Measurements from ENCODE around the gene PPA2. TPM values are rescaled to one million over a fixed set of nuclear protein-coding genes. Genes with fewer than 3 reads are reported as not detected.

The PPA2 gene
- total RNA-seq, 2 donors from 2014 or later, result 59.3 to 68.1 TPM

DNA sequence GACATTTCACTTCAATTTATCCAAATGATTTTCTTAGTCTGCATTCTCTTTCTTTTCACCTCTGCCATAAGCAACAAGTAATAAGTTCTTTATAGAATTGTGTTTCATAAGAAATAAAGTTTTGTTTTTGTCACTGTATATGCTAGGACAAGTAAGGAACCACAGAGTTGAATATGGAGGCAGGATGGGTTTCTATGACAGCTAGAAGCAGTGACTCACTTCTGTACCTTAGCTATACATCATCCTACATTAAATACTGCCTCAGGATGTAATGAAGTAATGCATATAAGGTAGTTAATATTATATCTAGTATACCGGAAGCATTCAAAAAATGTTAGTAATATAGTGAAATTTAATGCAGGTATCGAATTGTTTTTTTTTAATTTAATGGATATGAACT is 128.0 kb downstream of the PPA2 start:
- Mint-ChIP-seq H3K4me3 (no peak overlapping the region), H3K27ac (no peak overlapping the region), H3K4me1 (no peaks in the 10 kb centered on the region), H3K9me3 (no peaks in the 10 kb centered on the region), H3K36me3 (ENCODE audit: low read depth) (no peaks in the 10 kb centered on the region), H3K27me3 (no peaks in the 10 kb centered on the region)
- ATAC-seq (replicated peaks), result peak; percentile 55

DNA sequence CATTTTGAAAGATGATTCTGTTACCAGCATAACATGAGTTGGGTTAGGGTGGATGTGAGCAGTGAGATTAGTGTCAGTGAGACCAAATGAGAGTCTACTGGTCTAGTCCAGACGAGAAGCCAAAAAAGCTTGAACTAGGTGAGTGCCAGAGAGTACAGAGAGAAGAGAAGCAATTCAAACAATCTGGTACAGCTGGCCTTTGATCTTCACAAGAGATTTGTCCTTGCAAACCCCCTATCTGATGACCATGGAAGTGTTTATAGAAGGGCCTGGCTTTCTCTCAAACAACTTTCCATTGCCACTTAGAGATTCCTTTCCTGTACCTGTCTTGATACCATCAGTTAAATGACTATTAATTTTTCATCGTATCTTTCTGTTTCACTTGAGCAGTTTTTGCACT is 128.5 kb downstream of the PPA2 start:
- ATAC-seq (replicated peaks), result no peak
- H3K27ac Mint-ChIP-seq, result no peak overlapping the region
- H3K4me1 Mint-ChIP-seq, result no peaks in the 10 kb centered on the region
- H3K4me3 Mint-ChIP-seq, result no peak overlapping the region
- no peaks in the 10 kb centered on the region for H3K27me3 Mint-ChIP-seq
- H3K36me3 Mint-ChIP-seq (ENCODE audit: low read depth), result no peaks in the 10 kb centered on the region
- no peaks in the 10 kb centered on the region for H3K9me3 Mint-ChIP-seq

DNA sequence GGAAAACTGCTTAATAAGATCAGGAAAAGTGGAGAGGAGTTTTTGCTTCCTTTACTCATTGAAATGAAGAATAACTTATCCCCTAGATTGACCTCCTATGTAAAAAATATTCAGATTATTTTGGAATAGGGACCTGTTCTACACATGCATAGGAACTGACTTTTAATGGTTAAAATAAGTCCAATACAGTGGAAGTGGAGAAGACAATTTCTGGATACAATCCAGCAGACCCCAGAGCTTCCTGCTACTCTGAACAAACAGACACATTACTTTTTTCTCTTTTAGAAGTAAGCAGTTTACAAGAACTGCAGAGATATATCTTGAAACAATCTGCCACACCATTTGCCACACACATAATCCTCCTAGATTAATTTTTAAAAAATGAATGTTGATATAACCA is 129.7 kb downstream of the PPA2 start:
- Mint-ChIP-seq H3K4me1 (no peaks in the 10 kb centered on the region), H3K36me3 (ENCODE audit: low read depth) (no peaks in the 10 kb centered on the region), H3K9me3 (no peaks in the 10 kb centered on the region), H3K27ac (no peak overlapping the region), H3K4me3 (no peak overlapping the region), H3K27me3 (no peaks in the 10 kb centered on the region)
- no peak for ATAC-seq (replicated peaks)

DNA sequence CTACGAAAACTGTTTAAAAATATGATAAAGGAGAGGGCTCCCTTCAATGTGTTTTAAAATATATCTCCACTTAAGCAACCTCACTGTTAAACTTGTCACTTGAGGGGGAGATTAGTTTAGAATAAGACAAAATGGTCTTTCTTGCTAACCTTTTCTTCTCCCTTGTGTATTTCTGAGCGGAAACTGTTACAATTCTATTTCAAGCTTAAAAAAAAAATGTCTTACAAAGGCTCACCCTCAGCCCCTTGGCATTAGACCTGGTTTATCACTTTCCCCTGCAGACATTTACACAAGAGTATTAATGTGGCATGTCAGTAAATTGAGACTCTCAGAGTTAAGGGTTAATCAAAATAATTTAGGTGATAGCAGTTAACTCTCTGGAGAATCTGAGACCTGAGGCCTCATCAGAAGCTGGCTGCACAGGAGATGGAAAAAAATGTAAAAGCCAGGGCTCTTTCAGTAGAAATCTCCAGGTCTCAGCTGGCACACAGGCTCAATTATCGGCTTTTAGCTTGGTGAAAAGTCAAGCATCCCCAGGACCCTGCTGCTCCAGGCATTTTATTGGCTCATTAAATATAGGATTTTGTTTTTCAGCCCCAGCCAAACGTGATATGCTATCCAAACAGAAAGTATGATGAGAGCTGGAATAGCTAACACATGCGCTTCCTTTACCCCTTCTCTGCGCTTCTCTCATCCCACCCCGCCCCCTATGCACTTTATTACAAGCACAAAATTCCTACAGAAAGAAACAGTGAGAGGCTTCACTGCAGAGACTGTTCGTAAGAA is 130.5 kb downstream of the PPA2 start:
- ATAC-seq (replicated peaks), result no peak
- no peak overlapping the region for H3K27ac Mint-ChIP-seq
- H3K36me3 Mint-ChIP-seq (ENCODE audit: low read depth), result no peaks in the 10 kb centered on the region
- no peaks in the 10 kb centered on the region for H3K4me1 Mint-ChIP-seq
- no peaks in the 10 kb centered on the region for H3K9me3 Mint-ChIP-seq
- no peak overlapping the region for H3K4me3 Mint-ChIP-seq
- no peaks in the 10 kb centered on the region for H3K27me3 Mint-ChIP-seq

DNA sequence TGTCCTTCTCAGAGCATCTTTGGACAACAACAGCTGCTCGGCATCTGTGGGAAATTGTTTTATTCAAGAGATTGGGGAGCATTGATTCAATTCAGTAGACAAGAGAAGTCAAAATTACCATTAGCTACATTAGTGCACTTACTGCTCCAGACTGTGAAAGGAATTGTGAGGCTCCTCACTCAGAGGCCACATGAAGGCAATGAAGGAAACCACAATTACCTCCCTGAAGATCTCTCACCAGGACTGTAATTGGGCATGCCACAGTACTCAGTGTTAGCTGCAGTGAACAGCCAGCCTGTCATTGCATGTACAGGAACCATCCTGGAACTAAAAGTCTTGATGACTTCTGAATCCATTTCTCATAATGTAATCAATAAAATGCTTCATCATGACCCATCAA is 144.8 kb downstream of the PPA2 start:
- no peaks in the 10 kb centered on the region for H3K9me3 Mint-ChIP-seq
- H3K4me1 Mint-ChIP-seq, result peaks cover 16% of the 10 kb centered on the region
- no peaks in the 10 kb centered on the region for H3K36me3 Mint-ChIP-seq (ENCODE audit: low read depth)
- peak overlapping the region; percentile 44 for H3K27ac Mint-ChIP-seq
- no peaks in the 10 kb centered on the region for H3K27me3 Mint-ChIP-seq
- H3K4me3 Mint-ChIP-seq, result peak overlapping the region; percentile 4
- ATAC-seq (replicated peaks), result peak; percentile 36

DNA sequence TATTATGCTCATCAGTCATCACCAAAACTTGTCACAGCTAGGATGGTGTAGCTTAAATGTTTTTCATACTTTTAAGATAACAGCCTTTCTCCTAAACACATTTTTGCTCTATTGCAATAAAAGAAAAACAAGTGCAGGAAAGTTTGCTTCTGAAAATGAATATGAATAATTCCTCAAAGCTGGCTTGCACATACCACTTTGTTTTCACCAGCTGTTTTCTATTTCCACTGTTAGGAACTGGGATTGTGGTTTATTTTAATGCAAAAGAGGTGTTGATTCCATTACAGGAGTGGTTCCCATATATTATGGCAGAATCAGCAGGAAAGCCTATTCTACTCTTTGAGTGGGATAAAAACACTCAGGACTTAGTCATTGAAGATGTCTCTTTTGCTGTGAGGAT is 145.9 kb downstream of the PPA2 start:
- ATAC-seq (replicated peaks), result no peak
- Mint-ChIP-seq H3K27me3 (no peaks in the 10 kb centered on the region), H3K27ac (peak overlapping the region; percentile 41), H3K4me3 (peak overlapping the region; percentile 15), H3K4me1 (peaks cover 16% of the 10 kb centered on the region), H3K9me3 (no peaks in the 10 kb centered on the region), H3K36me3 (ENCODE audit: low read depth) (no peaks in the 10 kb centered on the region)

DNA sequence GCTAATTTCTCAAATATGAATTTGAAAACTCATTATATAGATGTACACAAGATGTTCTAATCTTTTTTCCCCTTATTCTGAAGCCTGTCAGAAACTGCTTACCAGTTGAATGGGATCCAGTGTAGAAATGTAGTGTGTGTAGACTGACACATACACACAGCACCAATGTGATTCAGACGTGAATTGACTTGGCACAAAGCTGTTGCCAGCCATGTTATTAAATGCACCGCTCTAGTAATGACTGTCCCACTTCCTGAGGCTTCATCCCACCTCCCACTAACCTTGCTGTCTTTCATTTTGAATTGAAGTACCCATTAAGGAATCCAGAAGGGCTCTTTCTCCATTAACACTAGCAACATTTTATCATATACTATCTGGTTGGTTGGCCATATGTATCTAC is 146.6 kb downstream of the PPA2 start:
- Mint-ChIP-seq H3K9me3 (no peaks in the 10 kb centered on the region), H3K4me1 (peaks cover 16% of the 10 kb centered on the region), H3K27ac (peak overlapping the region; percentile 41), H3K36me3 (ENCODE audit: low read depth) (no peaks in the 10 kb centered on the region), H3K27me3 (no peaks in the 10 kb centered on the region), H3K4me3 (peak overlapping the region; percentile 15)
- peak; percentile 98 for ATAC-seq (replicated peaks)

Other genes with a start within 250 kb of the PPA2 start
- gene ARHGEF38, start 78.6 kb upstream of the PPA2 start, total RNA-seq, result not detected
- gene INTS12, start 234.6 kb upstream of the PPA2 start, total RNA-seq, result 10 to 100 TPM; 10.6 to 17.4 TPM
- gene GSTCD, start 234.7 kb upstream of the PPA2 start, total RNA-seq, result 10 to 100 TPM in 1 of 2 donors, 1 to 10 TPM in 1; 8.2 to 11.1 TPM